Measurements from ENCODE around the gene LIAS. TPM values are rescaled to one million over a fixed set of nuclear protein-coding genes. Genes with fewer than 3 reads are reported as not detected.
"Not testable (repeated sequence)": the region's sequence is repeated elsewhere in the genome, so short reads cannot be mapped to it uniquely, and the experiment has no call there.

The LIAS gene
- total and polyA plus RNA-seq, 7 donors = 16.2 to 25.6 (median 18.8) TPM

DNA sequence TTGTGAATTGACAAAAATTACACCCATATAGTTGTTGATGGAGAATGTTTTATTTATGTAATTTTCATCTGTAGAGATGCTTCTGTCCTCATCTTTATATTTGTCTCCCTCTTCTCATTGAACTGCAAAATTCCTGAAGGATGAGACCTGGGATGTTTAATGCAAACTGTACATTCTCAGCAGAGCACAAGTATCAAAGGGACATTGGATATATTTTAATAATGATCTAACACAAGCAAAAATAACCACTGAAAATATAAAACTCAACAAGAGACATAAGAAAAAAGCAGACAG lies 39.8 kb downstream of the LIAS start:
- Histone ChIP-seq H3K4me1 (no peaks in the 10 kb centered on the region), H3K27me3 (ENCODE audit: insufficient read depth in 3 of 3, low read length in 2 of 3) (no peaks in the 10 kb centered on the region), H3K9me3 (no peaks in the 10 kb centered on the region), H3K27ac (no peak overlapping the region), H3K4me3 (no peak overlapping the region), H3K36me3 (ENCODE audit: insufficient read depth in 1 of 2, low read depth in 1 of 2) (peaks cover 0 to 53% of the 10 kb centered on the region in 2 donors)
- intact Hi-C loops (cut with DNase I) = no loop called here
- DNase-seq (no peak), ATAC-seq (no peak)
- TF ChIP-seq, protein P1, sequence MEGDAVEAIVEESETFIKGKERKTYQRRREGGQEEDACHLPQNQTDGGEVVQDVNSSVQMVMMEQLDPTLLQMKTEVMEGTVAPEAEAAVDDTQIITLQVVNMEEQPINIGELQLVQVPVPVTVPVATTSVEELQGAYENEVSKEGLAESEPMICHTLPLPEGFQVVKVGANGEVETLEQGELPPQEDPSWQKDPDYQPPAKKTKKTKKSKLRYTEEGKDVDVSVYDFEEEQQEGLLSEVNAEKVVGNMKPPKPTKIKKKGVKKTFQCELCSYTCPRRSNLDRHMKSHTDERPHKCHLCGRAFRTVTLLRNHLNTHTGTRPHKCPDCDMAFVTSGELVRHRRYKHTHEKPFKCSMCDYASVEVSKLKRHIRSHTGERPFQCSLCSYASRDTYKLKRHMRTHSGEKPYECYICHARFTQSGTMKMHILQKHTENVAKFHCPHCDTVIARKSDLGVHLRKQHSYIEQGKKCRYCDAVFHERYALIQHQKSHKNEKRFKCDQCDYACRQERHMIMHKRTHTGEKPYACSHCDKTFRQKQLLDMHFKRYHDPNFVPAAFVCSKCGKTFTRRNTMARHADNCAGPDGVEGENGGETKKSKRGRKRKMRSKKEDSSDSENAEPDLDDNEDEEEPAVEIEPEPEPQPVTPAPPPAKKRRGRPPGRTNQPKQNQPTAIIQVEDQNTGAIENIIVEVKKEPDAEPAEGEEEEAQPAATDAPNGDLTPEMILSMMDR (IDR thresholded peaks at IDR 0.05) = no peak

DNA sequence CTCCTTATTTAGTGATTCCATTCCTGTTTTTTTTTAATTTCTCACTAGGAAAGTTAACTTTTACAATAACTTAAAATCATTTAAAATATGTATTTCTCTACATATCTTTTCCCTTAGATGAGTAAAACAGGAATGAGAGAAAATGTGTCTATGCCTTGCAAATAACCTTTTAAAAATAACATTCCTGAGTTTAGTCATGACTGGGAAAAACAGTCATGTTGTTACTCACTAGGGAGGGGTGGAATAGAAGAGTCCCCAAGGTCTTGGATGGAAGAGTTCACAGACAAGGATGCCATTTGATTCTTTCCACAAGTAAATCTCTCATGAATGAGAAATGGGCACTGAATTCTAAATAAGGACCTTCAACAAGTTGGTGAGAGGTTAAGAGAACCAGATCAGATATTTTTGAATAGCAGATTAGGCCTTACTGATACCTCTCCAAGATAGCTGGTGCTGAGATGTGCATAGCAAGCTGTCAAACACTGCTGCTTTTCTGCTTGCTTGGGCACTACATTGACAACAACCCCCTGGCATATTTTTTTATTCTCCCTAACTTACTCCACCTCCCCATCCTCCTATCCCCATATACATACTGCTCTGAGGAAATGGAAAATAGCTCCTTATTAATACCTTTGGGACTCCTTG lies 43.3 kb downstream of the LIAS start:
- Histone ChIP-seq H3K4me1 (no peaks in the 10 kb centered on the region), H3K4me3 (no peak overlapping the region), H3K9me3 (no peaks in the 10 kb centered on the region), H3K36me3 (ENCODE audit: insufficient read depth in 1 of 2, low read depth in 1 of 2) (peaks cover 6 to 88% of the 10 kb centered on the region in 2 donors), H3K27ac (no peak overlapping the region), H3K27me3 (ENCODE audit: insufficient read depth in 3 of 3, low read length in 2 of 3) (no peaks in the 10 kb centered on the region)
- DNase-seq (no peak), ATAC-seq (no peak)
- intact Hi-C loops (cut with DNase I) = no loop called here
- TF ChIP-seq, protein P1 (IDR thresholded peaks at IDR 0.05) = no peak

DNA sequence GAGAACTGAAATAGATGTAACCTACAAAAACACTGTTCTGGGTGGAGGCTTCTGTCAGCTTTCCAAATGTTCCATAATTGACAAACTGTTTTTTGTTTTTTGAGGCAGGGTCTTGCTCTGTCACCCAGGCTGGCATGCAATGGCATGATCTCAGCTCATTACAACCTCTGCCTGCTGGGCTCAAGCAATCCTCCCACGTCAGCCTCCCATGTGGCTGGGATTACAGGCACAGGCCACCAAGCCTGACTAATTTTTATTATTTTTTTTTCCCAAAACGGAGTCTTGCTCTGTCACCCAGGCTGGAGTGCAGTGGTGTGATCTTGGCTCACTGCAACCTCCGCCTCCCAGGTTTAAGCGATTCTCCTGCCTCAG lies 43.8 kb downstream of the LIAS start:
- intact Hi-C loops (cut with DNase I); ATAC-seq; H3K4me1 ChIP-seq; H3K27me3 ChIP-seq (ENCODE audit: insufficient read depth in 3 of 3, low read length in 2 of 3); H3K9me3 ChIP-seq; H3K27ac ChIP-seq; H3K4me3 ChIP-seq: not testable (repeated sequence)
- 91 to 93% (median 91%) methylated on average over 4 of the region's 4 CpGs for WGBS, 3 donors
- DNase-seq = peak in 1 of 2 donors; percentile 51
- H3K36me3 ChIP-seq (ENCODE audit: insufficient read depth in 1 of 2, low read depth in 1 of 2) = peaks cover 6 to 93% of the 10 kb centered on the region in 2 donors

DNA sequence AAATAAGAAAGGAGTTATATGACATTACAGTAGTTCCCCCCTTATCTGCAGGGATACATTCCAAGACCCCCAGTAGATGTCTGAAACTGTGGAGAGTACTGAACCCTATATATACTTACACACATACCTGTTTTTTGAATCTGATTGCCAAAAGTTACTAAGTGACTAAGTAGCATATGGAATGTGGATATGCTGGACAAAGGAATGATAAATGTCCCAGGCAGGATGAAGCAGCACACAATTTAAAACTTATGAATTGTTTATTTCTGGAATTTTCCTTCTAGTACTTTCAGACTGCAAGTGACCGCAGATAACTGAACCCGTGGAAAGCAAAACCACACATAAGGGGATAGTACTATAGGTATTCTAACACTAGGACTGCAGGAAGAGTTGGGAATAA lies 45.7 kb downstream of the LIAS start:
- peaks cover 13 to 96% of the 10 kb centered on the region in 2 donors for H3K36me3 ChIP-seq (ENCODE audit: insufficient read depth in 1 of 2, low read depth in 1 of 2)
- H3K4me1 ChIP-seq = no peaks in the 10 kb centered on the region
- TF ChIP-seq, protein P1 (IDR thresholded peaks at IDR 0.05) = no peak
- no peaks in the 10 kb centered on the region for H3K27me3 ChIP-seq (ENCODE audit: insufficient read depth in 3 of 3, low read length in 2 of 3)
- DNase-seq = no peak
- no peaks in the 10 kb centered on the region for H3K9me3 ChIP-seq
- intact Hi-C loops (cut with DNase I) = no loop called here
- 95 to 97% (median 96%) methylated on average over 2 of the region's 2 CpGs for WGBS, 3 donors
- ATAC-seq = no peak
- H3K27ac ChIP-seq = no peak overlapping the region
- H3K4me3 ChIP-seq = no peak overlapping the region

DNA sequence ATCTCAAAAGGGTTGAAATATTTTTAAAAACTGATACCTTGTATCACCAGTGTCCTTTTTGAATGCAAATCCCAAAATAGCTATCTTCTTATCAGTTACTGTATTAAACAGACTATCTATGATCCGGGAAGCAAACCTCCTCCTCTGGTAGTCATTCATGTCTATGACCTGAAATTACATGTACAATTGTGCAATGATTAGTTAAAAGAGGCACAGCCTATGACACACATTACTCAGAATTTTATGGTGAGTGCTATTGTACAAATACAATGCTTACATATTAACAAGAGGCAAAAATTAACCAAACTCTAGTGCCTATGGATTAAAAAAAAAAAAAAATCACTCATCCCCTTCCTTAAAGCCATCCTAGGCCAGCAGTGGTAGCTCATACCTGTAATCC lies 46.7 kb downstream of the LIAS start:
- intact Hi-C loops (cut with DNase I) = no loop called here
- no peaks in the 10 kb centered on the region for H3K27me3 ChIP-seq (ENCODE audit: insufficient read depth in 3 of 3, low read length in 2 of 3)
- H3K9me3 ChIP-seq = no peaks in the 10 kb centered on the region
- peaks cover 13 to 96% of the 10 kb centered on the region in 2 donors for H3K36me3 ChIP-seq (ENCODE audit: insufficient read depth in 1 of 2, low read depth in 1 of 2)
- ATAC-seq = no peak
- DNase-seq = no peak
- no peak overlapping the region for H3K4me3 ChIP-seq
- 88 to 97% (median 92%) methylated on average over 1 of the region's 1 CpG for WGBS, 3 donors
- H3K27ac ChIP-seq = no peak overlapping the region
- TF ChIP-seq, protein P1 (IDR thresholded peaks at IDR 0.05) = no peak
- H3K4me1 ChIP-seq = no peaks in the 10 kb centered on the region

Measured in psoas muscle (tissue), 8 donors.